ENCODE measurements around the gene PREPL.
A peak's percentile ranks its signal among the peaks of the same experiment; 100 is the strongest.

PREPL gene

DNA sequence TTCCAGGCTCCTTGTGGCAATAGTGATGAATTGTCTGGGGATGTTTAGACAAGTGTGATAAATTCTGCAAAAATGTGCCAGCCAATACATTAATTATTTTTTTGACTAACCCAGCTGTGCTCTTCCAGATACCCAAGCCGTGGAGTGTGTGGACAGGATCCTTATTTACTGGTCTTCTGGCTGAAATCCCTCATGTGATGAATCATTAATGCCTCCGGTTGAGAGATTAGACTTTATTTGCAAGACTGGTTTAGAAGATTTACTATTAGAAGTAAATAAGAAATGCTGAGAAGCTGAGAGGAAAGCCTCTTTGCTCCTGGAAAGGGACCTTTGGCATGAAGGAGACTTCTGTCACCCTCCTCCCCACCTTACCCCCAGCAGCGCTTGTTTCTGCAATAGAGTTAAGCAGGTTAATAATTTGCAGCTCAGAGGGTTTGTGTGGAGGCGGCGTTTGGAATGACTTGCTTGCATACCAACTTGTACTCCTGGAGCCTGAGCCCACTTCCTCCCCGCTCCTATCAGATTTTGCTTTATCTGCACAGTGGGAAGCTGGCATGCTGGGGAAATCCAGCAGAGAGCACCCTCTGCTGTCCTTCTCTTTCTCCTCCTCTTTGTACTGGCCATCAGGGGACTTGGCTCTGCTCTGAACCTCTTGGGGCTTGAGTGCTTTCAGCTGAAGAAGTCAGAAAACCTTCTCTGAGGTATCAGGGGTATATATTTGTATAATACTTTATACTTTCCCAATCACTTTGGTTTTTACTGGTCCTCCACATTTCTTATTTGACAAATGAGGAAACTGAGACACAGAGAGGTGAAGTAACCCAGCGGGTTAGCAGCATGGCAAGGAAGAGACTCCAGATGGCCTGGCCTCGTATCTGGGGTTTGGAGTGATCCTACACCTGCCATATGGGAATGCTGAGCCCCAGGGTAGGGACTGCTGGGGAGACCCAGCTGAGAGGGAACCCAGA lies 69.7 kb downstream of the PREPL start:
- DNase-seq = no peak

DNA sequence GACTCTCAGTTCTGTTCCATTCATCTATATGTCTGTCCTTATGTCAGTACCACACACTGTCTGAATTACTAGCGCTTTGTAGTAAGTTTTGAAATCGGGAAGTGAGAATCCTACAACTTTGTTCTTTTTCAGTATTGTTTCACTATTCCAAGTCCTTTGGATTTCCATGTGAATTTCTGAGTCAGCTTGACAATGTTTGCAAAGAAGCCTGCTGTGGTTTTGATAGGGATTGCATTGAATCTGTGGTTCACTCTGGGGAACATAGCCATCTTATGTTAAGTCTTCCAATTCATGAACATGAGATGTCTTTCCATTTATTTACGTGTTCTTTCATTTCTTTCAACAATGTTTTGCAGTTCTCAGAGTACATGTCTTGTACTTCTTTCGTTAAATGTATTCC lies 71.0 kb downstream of the PREPL start:
- no peak for DNase-seq

DNA sequence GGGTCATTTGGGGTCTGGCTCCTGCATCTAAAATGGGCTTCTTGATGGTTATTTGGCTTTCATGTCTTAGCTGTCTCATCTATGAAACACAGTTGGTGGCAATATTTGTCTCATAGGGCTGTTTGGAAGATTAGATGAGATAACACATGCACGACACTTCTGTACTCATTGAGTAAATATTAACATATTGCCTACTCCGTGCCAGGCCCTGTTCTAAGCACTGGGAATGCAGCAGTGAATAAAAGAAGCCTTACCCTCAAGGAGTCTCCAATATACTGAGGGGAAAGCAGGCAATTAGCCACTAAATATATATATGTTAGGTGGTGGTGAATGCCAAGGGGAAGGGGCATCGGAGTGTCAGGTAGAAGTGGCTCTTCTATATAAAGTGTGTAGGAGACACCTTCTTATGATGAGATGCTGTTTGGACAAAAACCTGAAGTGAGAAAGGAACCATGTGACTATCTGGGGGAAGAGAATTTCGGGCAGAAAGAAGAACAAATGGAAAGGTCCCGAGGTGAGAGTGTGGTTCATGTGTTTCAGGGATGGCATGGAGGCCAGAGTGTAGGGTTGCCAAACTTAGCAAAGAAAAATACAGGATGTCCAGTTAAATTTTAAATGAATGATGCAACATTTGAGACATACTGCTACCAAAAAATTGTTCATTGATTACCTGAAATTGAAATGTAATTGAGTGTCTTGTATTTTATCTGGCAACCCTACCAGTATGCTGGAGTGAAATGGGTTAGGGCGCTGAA lies 74.2 kb downstream of the PREPL start:
- DNase-seq = no peak

DNA sequence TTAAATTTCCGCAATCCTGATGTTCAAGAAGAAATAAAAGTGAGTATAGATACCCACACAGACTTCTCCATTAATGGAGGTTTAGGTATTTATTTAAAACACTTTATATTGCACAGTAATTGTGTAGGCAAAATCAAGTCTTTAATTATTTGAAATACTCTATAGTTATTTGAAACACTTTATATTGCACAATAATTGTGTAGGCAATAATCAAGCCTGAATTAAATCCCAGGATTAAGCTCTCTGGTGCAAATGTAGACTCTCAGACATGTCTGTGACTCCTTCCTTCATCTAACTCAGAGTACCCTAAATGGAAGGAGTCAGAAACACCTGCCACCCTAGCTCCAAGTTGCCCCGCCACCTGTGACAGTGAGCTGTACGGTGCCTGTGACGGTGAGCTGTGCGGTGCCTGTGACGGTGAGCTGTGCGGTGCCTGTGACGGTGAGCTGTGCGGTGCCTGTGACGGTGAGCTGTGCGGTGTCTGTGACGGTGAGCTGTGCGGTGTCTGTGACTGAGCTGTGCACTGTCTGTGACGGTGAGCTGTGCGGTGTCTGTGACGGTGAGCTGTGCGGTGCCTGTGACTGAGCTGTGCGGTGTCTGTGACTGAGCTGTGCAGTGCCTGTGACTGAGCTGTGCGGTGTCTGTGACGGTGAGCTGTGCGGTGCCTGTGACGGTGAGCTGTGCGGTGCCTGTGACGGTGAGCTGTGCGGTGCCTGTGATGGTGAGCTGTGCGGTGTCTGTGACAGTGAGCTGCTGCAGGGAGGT lies 75.0 kb downstream of the PREPL start:
- no peak for DNase-seq

DNA sequence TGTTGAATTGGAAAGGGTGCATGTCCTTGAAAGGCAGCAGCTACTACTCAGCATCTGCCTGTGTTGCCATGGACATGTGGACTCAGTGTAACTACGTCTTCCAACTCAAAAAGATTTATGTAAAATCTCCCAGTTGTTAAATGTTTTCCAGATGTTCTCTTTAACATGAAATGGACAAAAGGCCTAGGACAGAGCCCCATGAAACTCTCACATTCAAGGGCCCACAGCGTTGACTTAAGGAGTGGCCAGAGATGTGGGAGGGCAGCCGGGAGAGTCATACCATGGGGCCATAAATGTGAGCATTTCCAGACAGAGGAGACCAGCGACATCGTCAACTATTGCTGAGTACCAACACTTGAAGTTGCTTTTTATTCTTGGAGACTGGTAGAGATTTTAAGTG lies 76.1 kb downstream of the PREPL start:
- no peak for DNase-seq

DNA sequence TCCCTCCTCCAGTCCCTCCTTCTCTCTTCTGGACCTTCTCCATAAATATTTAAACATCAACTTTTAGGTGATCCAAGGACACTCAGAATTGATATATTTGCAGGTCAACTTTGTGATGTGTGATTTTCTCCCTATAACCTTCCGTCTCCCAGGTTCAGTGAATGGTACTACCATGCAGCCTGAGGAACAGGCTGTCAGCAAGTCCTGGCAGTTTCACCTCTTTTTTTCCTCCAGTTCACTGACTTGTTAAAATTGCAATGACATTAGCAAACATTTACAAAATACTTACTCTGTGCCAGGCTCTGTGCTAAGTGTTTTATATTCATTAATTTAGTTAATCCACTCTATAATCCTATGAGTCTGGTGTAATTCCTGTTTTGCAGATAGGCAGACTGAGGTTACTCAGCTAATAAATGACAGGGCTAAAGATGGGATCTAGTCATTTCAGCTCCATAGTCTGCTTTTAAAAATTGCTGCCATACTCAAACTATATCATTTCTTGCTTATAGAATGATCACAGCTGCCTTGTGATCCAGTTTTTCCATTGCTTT lies 78.1 kb downstream of the PREPL start:
- DNase-seq = no peak

DNA sequence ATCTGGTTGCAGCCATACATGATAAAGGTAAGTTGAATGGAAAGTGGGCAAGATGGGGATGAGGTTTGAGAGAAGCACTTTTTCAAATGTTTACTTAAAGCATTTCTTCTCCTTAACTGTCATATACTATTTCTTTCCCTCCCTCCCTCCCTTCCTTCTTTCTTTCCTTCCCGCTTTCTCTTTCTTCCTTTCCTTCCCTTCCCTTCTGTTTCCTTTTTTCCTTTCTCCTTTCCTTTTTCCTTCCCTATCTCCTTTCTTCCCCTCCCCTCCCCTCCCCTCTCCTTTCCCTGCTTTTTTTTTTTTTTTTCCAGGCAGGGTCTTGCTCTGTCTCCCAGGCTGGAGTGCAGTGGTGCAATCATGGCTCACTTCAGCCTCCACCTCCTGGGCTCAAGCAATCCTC lies 80.4 kb downstream of the PREPL start:
- DNase-seq = no peak

DNA sequence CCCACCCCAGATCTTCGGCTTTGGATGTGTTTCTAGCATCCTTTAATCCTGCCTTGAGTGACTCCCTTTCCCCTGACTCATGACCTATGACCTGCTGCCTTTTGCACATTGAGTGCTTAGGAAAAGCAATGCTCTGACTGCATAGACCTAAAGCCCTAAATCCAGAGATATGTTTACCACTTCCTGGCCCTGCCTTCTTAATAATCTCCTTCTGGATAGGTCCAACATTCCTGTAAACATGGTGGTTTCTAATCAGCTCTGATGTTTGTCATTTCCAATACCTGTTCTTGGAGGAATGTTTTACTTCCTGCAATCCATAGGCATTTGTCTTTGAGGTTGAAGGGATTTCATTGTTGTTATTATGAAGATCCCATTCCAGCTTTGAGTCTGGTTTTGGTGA lies 83.8 kb downstream of the PREPL start:
- DNase-seq = no peak

DNA sequence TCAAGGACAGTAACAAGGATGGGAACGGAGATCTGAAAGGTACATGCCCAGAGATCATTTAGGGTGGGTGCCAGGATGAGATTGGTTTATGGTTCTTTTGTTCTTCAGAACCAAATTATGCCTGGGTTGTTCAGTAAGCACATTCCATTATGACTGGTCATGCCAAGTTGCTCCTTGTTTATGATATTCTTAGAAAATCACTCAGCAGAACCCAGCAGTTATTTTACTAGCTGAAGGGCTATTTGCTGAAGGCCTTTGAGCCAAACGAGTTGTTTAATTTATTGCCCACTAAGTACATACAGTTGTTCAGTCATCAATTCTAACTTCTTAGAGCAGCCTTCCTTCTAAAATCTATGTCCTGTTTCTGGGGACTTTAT lies 85.4 kb downstream of the PREPL start:
- DNase-seq = peak; percentile 22 to 37

DNA sequence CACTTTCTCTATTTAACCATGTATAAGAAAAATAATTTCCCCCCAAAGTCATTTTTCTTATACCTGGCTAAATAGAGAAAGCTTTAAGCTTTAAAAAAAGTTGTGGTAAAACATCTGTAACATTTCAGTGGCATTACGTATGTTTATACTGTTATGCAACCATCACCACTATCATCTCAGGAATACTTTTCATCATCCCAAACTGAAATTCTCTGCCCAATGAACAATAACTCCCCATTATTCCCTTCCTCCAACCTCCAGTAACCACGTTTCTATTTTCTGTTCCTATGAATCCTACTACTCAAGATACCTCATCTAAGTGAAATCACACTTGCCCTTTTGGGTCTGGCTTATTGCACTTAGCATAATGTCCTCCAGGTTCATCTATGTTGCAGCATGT lies 87.7 kb downstream of the PREPL start:
- DNase-seq = no peak

DNA sequence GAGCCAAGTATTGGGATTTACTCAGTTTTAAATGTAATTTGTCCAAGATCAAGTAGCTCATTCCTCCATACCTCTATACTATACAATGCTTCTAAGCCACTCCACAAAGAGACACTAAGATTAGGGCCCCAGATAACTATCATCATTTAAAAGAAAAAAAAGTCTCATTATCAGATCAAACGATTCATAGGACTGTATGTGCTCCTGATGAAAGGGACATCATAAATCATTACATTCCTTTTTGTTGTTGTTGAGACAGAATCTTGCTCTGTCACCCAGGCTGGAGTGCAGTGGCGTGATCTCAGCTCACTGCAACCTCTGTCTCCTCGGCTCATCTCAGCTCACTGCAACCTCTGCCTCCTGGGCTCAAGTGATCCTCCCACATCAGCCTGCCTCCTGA lies 88.2 kb downstream of the PREPL start:
- no peak for DNase-seq

DNA sequence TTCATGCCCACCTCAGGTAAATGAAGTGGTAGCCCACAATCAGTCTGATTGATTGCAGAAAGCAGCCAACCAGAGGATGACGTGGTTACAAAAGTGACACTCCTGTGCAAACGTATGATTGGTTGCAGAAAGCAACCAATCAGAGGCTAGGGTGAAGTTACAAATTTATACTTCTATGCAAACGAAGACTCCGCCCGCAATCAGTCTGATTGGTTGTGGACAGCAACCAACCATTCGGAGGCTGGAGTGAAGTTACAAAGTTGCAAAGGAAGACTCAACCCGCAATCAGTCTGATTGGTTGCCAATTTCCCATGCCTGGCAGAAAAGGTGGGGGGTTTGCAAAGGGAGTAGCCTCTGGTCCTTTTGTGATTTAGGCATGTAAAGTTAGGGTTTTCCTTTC lies 90.0 kb downstream of the PREPL start:
- DNase-seq = no peak

DNA sequence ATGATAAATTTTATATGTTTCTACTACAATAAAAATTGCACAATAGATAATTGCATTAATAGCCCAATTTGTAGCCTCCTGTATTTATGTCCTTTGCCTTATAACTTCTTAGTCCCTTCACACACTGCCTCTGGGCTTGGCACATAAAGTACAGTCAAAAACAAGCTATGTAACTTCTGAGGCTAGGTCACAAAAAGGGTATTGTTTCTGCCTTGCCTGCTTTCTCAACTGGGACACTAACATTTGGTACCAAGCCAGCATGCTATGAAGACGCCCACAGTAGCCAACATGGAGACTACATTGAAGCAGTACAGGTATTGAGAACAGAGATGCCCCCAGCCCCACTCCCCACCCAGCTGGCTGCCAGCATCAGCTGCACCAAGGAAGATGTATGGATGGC lies 91.5 kb downstream of the PREPL start:
- DNase-seq = no peak

DNA sequence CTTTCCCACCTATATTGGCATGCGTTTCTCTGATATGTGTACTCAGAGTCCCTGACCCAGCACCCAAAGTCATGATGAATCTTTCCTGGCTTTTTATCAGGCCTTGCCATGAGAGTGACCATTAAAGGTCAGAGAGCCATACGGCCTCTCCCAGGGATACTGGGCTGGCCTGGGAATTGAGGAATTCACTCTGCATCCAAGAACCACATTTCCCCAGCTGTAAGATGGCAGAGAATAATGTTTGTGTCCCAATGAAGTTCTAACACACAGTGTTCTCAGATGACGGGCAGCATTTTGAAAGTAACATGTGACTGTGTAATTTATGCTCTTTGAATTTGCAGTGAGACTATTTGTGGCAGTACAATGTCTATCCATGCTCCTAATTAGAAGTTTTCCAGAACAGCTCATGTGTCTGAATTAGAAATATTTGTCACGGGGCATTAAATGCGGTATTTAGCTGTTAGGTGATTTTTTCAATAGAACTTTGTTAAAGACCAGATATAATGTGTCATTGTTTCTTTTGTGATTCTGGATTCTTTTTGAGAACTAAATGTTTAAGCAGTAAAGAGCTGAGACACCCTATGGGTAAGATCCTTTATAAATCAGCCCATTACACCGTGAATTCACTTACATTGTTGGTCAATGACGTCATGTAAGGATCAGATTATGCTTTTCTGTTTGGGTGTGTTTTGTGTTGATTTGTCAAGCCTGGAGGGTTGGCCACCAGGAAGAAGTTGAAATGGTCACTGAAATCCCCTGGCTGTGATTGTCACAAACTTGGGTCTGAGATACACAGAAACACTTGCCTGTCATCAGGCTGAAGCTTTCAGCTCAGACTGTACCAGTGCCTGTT lies 93.3 kb downstream of the PREPL start:
- no peak for DNase-seq
